DMS79 treated with DMSO at 0.1 percent for 48 hours (cell line): ENCODE results near the gene MPZL3.

Source experiments
- DNase-seq: peaks from one replicate; lab custom pipeline; 2025; lab: John Stamatoyannopoulos, UW

The MPZL3 gene

DNA sequence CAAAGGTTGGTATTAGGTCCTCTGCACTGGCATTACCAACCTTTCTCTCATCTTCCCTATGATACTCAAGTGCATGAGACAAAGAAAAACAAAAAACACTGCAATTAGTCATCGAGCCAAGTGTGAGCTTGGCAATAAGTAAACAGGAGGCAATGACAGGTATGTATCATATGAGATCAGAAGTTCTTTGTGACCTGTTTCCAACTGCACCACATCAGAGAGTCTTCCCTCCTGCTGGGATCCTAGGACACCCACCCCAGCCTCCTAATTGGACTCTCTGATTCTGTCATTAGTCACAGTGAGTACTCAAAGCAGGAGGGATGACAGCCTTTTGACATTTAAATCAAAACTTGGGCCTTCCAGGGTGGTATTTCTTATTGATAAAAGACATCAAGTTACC, 19.5 kb downstream of the MPZL3 start:
- DNase-seq = no peak

- DNase-seq = no peak
Observed at GRCh38 chr11:118231461-118231860, 20.7 kb downstream of the MPZL3 start.

- no peak for DNase-seq
Observed at GRCh38 chr11:118230088-118230487, 22.1 kb downstream of the MPZL3 start.

- no peak for DNase-seq
Observed at GRCh38 chr11:118229274-118229847, 22.8 kb downstream of the MPZL3 start.

DNA sequence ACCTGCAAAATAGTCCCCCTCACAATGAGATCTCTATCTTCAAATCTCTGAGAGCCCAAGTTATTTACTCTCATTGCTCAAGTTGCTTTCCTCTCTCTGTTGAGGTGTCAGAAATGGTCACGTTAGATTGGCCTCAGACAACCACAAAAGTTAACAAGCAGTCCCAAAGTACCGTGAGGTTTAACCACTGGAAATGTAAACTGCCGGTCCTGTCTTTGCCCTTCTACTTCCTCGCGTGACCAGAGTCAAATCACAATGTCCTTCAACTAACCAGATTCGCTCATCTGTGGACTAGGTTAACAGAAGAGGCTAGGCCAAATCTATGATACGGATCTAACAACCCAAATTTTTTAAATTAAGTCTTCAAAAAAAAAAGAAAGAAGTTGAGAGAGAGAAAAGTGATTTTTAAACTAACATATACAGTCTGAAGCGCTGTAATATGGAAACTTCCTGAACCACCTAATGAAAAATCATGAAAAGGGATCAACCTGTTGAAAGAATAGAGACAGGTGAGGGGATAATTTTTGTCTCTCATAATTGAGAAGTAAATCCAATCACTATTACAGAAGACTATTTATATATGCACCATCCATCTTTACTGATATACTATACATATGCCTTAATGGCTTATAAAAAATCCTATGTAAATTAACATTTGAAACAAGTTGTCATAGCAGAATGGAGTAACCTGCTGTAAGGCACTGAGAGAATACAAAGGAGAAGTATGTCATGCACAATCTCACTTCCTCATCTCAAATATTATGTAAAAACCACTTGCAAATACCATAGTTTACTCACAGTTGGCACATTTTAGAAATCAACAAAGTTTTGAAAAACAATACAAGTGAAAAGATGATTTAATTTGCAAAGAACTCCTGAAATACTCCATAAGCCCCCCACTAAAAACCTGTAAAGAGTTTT, 24.0 kb downstream of the MPZL3 start:
- DNase-seq = no peak

DNA sequence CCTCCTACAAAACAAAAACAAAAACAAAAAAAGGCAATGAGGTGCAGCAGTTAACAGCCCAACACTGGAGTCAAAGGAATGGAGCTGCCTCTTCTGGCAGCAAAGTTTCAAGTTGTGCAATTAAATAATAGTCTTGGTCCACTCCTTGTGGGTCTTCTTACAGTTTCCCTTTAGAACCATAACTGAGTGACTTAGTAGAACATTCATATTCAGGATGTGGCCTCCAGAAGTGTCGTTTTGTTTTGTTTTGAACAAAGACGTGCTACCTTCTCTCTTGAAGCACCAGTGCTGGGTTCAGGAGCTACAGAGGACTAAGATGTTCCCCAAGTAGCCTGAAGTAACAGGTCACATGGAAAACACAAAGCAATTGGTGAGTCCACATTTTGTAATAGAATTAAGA, 25.4 kb downstream of the MPZL3 start:
- no peak for DNase-seq

DNA sequence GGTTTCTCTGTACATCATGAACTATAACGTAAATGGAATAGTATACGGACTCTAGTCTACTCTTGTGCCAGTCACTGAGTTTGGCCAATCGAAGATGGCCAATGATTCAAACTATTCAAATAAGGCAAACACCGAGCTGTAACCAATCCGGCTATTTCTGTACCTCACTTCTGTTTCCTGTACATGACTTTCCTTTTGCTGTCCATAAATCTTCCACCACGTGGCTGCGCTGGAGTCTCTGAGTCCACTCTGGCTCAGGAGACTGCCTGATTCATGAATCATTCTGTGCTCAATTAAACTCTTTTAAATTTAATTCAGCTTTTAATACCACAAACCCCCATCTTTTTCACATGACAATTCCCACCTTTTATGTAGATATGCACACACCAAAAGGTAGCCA, 25.9 kb downstream of the MPZL3 start:
- no peak for DNase-seq

- no peak for DNase-seq
Observed at GRCh38 chr11:118224511-118225188, 27.5 kb downstream of the MPZL3 start, which contains the start of gene JAML. TSS of gene JAML (minus strand) at chr11:118225011. CDS start at chr11:118214866, 10,145 bp downstream.

DNA sequence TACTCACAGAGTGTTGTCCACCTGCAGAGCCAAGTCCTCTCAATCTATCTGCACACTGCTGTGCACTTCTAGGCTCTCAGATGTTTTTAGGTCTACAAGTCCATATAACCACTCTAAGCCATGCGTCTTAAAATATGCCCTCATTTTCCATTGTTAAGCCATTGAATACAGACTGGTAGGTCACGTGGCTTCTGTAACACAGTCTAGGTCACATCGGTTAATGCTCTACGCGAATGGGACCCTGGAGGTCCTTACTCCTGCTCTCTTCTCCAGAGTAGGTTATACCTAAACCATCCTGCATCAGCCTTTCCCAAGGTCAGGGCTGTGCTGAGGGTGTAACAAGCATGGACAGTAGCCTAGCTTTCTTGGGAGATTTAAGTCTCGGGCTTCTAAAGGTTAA, 28.2 kb downstream of the MPZL3 start:
- no peak for DNase-seq

DNA sequence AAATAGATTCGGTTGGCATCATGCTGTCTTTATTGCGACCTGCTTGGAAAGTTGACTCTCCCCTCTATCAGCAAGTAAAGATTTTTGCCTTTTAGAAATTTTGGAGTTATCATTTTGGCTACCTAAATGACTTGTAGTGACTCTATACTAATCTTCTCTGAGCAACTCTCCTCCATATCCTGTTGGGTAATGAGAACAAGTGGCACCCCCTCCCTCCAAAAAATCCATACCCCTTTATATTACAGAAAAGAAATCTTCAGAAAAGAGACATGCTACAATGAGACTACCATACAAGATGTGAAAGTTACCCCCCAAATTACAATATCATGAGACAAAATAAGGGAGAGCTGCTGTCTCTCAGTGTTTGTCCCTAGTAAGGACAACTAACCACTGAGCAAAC, 28.6 kb downstream of the MPZL3 start:
- no peak for DNase-seq

- no peak for DNase-seq
Observed at GRCh38 chr11:118222437-118222836, 29.7 kb downstream of the MPZL3 start.

- no peak for DNase-seq
Observed at GRCh38 chr11:118221419-118221818, 30.7 kb downstream of the MPZL3 start.

DNA sequence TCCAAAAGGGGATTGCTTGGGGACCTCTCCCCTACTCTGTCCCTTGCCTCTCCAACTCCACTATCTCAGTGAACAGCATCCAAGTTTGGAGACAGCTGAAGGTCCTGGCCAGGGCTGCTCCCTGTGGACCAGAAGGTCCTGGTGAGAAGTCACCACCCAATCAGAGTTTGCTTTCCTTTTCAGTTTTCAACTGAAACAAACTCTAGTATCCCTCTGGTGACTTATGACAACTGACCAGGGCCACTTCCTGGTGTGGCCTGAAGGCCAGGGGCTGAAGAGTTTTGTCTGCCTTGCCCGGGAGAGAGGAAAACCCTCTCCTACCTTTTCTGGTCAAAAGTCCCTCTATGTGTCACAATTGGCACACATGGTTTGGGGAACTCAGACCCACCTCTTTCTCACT, 32.4 kb downstream of the MPZL3 start:
- no peak for DNase-seq

GRCh38 chr11:118219244-118219643, 32.9 kb downstream of the MPZL3 start:
- DNase-seq = no peak

GRCh38 chr11:118217575-118217974, 34.6 kb downstream of the MPZL3 start:
- no peak for DNase-seq

DNA sequence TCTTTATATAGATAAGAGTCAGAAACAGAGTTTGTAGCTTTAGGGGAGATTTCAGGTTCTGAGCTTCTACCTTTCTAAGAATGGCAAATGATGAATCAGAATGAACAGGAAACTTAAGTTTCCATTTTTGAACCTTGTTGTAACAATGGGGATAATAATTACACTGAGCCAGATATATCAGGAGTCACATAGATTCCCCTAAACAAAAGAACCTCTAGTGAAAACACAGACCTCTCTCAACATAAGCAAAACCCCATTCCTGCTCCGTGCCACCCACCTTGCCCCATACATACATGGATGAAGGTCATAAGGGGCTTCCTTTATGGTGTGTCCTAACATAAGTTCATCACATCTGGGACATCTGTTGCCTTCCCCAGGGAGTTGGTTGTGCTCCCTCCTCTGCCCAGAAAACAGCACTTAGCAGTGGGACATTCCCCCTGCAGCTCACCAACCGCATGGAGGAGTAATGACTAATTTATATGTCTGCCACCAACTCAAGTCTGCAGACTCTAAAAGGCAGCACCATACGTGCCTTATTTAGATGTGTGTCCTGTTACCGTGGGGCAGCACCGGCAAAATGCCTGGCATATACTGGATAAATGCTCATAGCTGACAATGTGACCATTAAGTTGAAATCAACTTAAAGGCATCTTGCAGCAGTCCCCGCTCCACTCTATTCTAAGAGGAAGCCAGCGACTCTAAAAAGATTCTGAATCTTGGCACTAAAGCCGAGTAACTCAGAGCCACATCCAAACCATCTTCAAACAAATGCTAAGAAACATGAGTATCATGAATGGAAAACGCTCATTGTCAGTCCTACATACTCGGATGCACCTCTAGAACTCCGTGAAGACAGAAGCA, 35.3 kb downstream of the MPZL3 start:
- DNase-seq = no peak

DNA sequence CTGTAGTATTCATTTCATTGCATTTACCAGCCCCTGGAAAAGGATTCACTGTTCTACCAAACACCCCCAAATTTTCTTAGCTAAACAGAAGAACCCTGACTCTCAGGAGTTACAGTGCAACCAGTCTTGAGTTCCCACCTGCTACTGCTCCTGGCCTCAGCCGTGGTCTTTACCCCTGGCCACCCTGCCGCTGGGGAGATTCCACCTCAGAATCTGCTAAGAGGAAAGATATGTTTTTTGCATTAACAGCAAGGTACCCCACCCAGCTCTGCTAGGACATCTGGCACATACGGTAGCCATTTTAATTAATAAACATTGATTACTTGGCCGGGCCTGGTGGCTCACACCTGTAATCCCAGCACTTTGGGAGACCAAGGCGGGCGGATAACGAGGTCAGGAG, 36.4 kb downstream of the MPZL3 start:
- no peak for DNase-seq

DNA sequence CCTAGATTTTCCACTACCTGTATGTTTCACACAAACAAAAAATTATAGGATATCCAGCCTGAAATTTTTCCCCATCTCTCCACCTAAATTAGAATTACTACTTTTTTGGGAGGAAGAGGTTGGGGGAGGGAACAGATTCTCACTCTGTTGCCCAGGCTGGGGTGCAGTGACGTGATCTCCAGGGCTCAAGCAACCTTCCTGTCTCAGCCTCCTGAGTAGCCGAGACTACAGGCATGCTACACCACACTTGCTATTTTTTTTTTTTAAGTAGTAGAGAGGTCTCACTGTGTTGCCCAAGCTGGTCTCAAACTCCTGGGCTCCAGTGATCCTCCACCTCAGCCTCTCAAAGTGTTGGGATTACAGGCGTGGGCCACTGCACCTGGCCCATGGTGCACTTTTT, 36.9 kb downstream of the MPZL3 start:
- no peak for DNase-seq

DNA sequence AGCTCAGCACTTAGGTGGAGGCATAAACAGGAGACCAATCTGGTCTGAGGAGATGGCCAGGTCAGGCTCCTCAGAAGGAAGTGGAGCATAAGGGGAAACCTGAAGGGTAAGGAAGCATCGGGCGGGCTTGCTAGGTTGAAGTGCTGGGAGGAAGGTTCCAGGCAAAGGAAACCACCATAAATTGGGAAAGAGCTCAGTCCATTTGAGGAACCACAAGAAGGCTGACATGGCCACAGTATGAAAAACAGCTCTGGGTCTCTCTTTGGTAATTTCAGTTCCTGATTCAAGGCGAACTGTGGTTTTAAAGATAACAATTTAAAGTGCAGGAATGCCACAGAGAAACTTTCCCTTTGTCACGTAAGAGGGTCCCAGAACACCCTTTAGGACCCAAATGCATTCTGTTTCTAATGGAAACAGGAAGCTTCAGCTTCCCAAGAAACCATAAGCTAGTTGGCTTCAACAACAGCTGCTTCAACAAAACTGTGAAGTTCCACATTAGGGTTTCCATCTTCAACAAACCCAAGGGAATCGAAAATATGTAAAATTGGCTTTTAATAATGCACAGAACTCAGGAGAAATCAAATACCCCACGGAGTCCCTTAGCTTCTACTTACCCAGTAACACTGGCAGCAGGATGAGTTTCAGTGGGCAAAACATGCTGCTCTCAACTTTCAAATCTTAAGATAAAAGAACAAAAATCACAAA, 37.8 kb downstream of the MPZL3 start:
- DNase-seq = no peak

GRCh38 chr11:118213781-118214180, 38.4 kb downstream of the MPZL3 start:
- DNase-seq = no peak

- DNase-seq = no peak
Observed at GRCh38 chr11:118213201-118213600, 39.0 kb downstream of the MPZL3 start.
